ENCODE measurements around the gene MMD2. TPM values are rescaled to one million over a fixed set of nuclear protein-coding genes. Genes with fewer than 3 reads are reported as not detected.

MMD2 gene
- polyA plus RNA-seq, 1 experiment = not detected

DNA sequence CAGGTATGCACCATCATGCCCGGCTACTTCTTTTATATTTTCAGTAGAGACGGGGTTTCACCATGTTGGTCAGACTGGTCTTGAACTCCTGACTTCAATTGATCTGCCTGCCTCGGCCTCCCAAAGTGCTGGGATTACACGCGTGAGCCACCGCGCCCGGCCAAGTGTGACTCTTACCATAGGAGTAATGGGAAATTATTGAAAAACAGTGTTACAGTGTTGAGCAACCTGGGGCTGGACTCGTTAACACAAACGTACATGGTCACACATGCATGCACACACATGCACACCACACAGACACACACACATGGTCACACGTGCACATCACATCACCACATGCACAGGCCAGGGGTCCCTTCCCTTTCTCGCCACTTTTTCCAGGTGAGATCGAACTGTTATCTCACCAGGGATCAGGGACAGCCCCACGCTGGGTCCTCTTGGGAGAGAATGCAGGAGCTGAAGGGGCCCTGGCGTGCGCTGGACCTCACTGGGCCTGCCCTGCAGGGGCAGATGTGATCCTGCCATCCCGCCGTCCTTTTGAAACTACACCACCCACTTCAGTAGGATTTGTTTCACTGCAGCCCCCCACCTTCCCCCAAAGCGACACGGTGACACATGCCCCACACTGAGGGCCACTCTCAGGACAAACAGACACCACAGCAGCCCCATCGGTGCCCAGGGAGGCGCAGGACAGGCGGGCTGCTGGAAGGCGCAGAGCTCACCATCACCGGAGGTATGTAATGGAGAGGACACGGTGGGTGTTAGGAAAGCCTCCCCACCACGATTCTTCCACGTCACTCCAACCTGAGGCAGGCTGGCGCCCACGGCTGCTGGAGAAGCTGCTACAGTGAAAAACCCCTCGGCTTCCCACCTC is 85.7 kb downstream of the MMD2 start:
- no peak for DNase-seq (ENCODE audit: low read depth)
- POLR2A ChIA-PET = no interaction called here
- TF ChIP-seq, protein P1, sequence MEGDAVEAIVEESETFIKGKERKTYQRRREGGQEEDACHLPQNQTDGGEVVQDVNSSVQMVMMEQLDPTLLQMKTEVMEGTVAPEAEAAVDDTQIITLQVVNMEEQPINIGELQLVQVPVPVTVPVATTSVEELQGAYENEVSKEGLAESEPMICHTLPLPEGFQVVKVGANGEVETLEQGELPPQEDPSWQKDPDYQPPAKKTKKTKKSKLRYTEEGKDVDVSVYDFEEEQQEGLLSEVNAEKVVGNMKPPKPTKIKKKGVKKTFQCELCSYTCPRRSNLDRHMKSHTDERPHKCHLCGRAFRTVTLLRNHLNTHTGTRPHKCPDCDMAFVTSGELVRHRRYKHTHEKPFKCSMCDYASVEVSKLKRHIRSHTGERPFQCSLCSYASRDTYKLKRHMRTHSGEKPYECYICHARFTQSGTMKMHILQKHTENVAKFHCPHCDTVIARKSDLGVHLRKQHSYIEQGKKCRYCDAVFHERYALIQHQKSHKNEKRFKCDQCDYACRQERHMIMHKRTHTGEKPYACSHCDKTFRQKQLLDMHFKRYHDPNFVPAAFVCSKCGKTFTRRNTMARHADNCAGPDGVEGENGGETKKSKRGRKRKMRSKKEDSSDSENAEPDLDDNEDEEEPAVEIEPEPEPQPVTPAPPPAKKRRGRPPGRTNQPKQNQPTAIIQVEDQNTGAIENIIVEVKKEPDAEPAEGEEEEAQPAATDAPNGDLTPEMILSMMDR (IDR thresholded peaks at IDR 0.05; ENCODE audit: insufficient read depth, low read depth, low read length) = no peak
- Histone ChIP-seq H3K27me3 (ENCODE audit: control insufficient read depth, insufficient read depth, low read length) (no peaks in the 10 kb centered on the region), H3K4me3 (ENCODE audit: low read depth, low read length) (no peak overlapping the region), H3K36me3 (ENCODE audit: control insufficient read depth, insufficient read depth, low read length) (no peaks in the 10 kb centered on the region)
- CTCF ChIA-PET = interaction anchor here (0.6 kb wide), 1 partner anchor 82 kb away, joined by 3 read pairs; no protein-coding TSS in a partner anchor

DNA sequence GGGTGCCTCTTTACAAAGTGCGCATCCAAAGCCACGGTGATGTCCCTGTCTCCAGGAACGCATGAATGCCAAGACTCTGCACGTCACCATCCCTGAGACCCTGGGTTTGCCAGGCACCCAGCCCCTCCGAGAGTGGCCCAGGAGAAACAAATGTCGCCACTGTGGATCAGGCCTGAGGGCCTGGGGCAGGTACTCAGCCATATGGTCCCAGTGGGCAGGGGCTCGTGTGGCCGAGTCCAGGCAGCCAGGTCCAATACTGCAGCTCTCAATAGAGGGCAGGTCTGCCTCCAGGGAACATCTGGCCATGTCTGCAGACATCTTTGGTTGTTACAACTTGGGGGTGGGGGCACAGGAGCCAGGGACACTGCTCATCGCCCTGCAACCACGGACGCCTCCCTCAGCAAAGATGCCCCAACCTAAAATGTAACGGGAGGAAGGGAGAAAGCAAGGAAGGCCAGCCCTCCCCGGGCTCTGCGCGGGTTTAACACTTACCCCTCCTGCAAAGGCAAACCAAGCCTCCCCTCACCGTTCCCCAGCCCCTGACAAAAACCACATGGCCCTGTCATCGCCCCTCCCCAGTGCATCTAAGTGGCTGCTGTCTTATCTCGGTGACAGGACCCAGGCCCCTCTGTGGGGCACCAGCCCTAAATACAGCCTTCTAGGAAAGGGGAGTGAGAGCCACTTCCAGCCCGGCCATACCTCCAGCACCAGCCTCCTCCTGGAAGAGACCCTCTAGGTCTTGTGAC is 86.9 kb downstream of the MMD2 start:
- Histone ChIP-seq H3K27me3 (ENCODE audit: control insufficient read depth, insufficient read depth, low read length) (no peaks in the 10 kb centered on the region), H3K4me3 (ENCODE audit: low read depth, low read length) (no peak overlapping the region), H3K36me3 (ENCODE audit: control insufficient read depth, insufficient read depth, low read length) (no peaks in the 10 kb centered on the region)
- ChIA-PET CTCF (interaction anchor here (1.0 kb wide), 1 partner anchor 11 kb away, joined by 3 read pairs; the partner anchor contains the start of gene RADIL), POLR2A (no interaction called here)
- TF ChIP-seq, protein P1 (IDR thresholded peaks at IDR 0.05; ENCODE audit: insufficient read depth, low read depth, low read length) = no peak
- no peak for DNase-seq (ENCODE audit: low read depth)

DNA sequence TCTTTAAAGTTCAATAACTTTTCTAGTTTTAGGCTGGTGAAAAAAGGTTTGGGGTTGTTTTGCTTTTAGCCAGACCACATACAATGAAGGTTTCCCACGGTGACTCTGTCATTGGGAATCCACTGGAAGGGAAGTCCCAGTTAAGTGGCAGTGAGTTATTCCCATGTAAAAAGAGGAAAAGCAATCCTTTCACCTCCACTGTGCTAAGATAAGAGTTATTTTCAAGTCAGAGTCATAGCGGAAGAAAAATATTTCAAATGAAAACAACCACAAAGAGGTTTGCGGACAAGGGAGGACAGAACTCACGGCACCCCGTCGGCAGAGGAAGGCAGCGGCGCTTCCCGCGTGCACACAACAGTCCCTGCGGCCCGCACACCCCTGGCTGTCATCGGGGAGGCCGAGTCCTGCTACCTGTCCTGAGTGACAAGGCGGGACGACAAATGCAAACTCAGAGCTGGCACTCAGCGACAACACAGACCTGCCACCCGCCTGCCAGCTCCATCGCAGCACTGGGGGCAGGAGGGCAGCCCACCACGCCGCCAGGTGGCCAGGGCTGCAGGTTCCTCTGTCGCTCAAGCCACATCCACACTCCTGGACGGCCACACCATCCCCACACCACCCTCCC is 87.8 kb downstream of the MMD2 start:
- no peaks in the 10 kb centered on the region for H3K27me3 ChIP-seq (ENCODE audit: control insufficient read depth, insufficient read depth, low read length)
- TF ChIP-seq, protein P1 (IDR thresholded peaks at IDR 0.05; ENCODE audit: insufficient read depth, low read depth, low read length) = no peak
- ChIA-PET CTCF (interaction anchor here (1.0 kb wide), 1 partner anchor 12 kb away, joined by 3 read pairs; the partner anchor contains the start of gene RADIL), POLR2A (no interaction called here)
- H3K4me3 ChIP-seq (ENCODE audit: low read depth, low read length) = no peak overlapping the region
- H3K36me3 ChIP-seq (ENCODE audit: control insufficient read depth, insufficient read depth, low read length) = no peaks in the 10 kb centered on the region
- no peak for DNase-seq (ENCODE audit: low read depth)

DNA sequence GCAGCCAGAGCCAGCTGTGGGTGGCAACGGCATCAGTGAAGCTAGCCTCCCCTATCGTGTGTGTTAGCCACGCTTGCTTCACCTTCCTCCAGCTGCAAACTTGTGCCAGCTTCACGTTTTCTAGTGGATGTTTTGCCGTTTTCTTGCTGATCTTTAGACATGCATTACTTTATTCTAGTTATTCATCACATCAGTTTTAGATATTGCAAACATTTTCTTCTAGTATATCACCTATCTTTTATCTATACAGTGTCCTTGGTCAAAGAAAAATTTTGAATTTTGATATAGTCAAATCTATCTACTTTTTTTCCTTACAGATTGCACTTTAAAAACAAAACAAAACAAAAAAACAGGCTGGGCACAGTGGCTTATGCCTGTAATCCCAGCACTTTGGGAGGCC is 90.5 kb downstream of the MMD2 start:
- no peak for DNase-seq (ENCODE audit: low read depth)

More for the DNA sequence above, 90.5 kb downstream of the MMD2 start:
- no peak overlapping the region for H3K4me3 ChIP-seq (ENCODE audit: low read depth, low read length)
- no peaks in the 10 kb centered on the region for H3K27me3 ChIP-seq (ENCODE audit: control insufficient read depth, insufficient read depth, low read length)
- TF ChIP-seq, protein P1 (IDR thresholded peaks at IDR 0.05; ENCODE audit: insufficient read depth, low read depth, low read length) = no peak
- POLR2A ChIA-PET = no interaction called here
- no peaks in the 10 kb centered on the region for H3K36me3 ChIP-seq (ENCODE audit: control insufficient read depth, insufficient read depth, low read length)
- CTCF ChIA-PET = interaction anchor here (0.6 kb wide), 1 partner anchor 272 kb away, joined by 3 read pairs; no protein-coding TSS in a partner anchor
